Liver (tissue), 9 donors: ENCODE measurements around the gene POMC. TPM values are rescaled to one million over a fixed set of nuclear protein-coding genes. Genes with fewer than 3 reads are reported as not detected.

Source experiments
- DNase-seq: peaks from one replicate; pipeline ENCODE4 v3.0.0-alpha.2; 2017; ENCODE audit warnings: low spot score
- H3K27ac ChIP-seq, 2 donors: one replicate each; pipeline ENCODE4 v1.7.0; 2013; ENCODE audit warnings: inconsistent platforms in 2 of 2, low read length in 2 of 2, control low read depth in 1 of 2, low read depth in 1 of 2, mild to moderate bottlenecking in 1 of 2
- H3K27me3 ChIP-seq, 4 donors: one replicate each; pipeline versions ENCODE4 v1.6.1 to v1.7.0; 2013; ENCODE audit warnings: low read length in 3 of 4, inconsistent platforms in 1 of 4, mild to moderate bottlenecking in 1 of 4, moderate library complexity in 1 of 4; ENCODE audit not compliant: control insufficient read depth in 4 of 4, insufficient read depth in 4 of 4
- H3K36me3 ChIP-seq, 4 donors: one replicate each; pipeline versions ENCODE4 v1.6.1 to v1.7.0; 2013; ENCODE audit warnings: low read length in 3 of 4, mild to moderate bottlenecking in 3 of 4, low read depth in 1 of 4, moderate library complexity in 1 of 4; ENCODE audit not compliant: control insufficient read depth in 4 of 4, insufficient read depth in 3 of 4
- H3K4me1 ChIP-seq, 4 donors: one replicate each; pipeline versions ENCODE4 v1.6.1 to v1.7.0; 2013; ENCODE audit warnings: low read length in 3 of 4, mild to moderate bottlenecking in 3 of 4, moderate library complexity in 1 of 4; ENCODE audit not compliant: control insufficient read depth in 4 of 4, insufficient read depth in 4 of 4
- H3K4me3 ChIP-seq, 3 donors: one replicate each; pipeline versions ENCODE4 v1.6.1 to v1.7.0; 2013; ENCODE audit warnings: low read length in 3 of 3, control low read depth in 1 of 3, low read depth in 1 of 3, mild to moderate bottlenecking in 1 of 3
- H3K9ac ChIP-seq, 2 donors: one replicate each; pipeline ENCODE4 v1.7.0; 2013; ENCODE audit warnings: low read length in 2 of 2, mild to moderate bottlenecking in 2 of 2, moderate library complexity in 2 of 2, control low read depth in 1 of 2, low read depth in 1 of 2
- H3K9me3 ChIP-seq, 4 donors: one replicate each; pipeline versions ENCODE4 v1.6.1 to v1.7.0; 2013; ENCODE audit warnings: low read length in 3 of 4; ENCODE audit not compliant: control insufficient read depth in 4 of 4
- CTCF ChIP-seq: fragments of 150-350 bp; IDR thresholded peaks from 2 replicates; pipeline ENCODE4 v1.5.1; 2017; ENCODE audit warnings: improper control_type of control experiment, low read depth, low read length; ENCODE audit not compliant: missing input control
- EGR1 ChIP-seq, 2 donors: IDR thresholded peaks; 2 replicates each; pipeline ENCODE4 v1.6.1; 2016 to 2018; ENCODE audit warnings: antibody characterized with exemption in 2 of 2, low read depth in 2 of 2
- FOXA1 ChIP-seq: IDR thresholded peaks from 2 replicates; pipeline ENCODE4 v1.6.1; 2016; ENCODE audit warnings: antibody characterized with exemption
- FOXA2 ChIP-seq: IDR thresholded peaks from 2 replicates; pipeline ENCODE4 v1.6.1; 2016; ENCODE audit warnings: antibody characterized with exemption
- GABPA ChIP-seq, 2 donors: IDR thresholded peaks in 1 of 2; conservative IDR thresholded peaks in 1 of 2; 2 replicates each; pipeline ENCODE4 v1.6.1; 2016; ENCODE audit warnings: antibody characterized with exemption in 2 of 2, mild to moderate bottlenecking in 1 of 2, moderate library complexity in 1 of 2
- HNF4G ChIP-seq: IDR thresholded peaks from 2 replicates; pipeline ENCODE4 v1.6.1; 2016; ENCODE audit warnings: antibody characterized with exemption
- JUND ChIP-seq, 2 donors: IDR thresholded peaks; 2 replicates each; pipeline ENCODE4 v1.6.1; 2016; ENCODE audit warnings: antibody characterized with exemption in 2 of 2
- MAX ChIP-seq: IDR thresholded peaks from 2 replicates; pipeline ENCODE4 v1.6.1; 2016; ENCODE audit warnings: antibody characterized with exemption
- NR2F2 ChIP-seq: IDR thresholded peaks from 2 replicates; pipeline ENCODE4 v1.6.1; 2016; ENCODE audit warnings: antibody characterized with exemption
- RAD21 ChIP-seq, 2 donors: IDR thresholded peaks; 2 replicates each; pipeline ENCODE4 v1.6.1; 2016; ENCODE audit warnings: antibody characterized with exemption in 2 of 2, mild to moderate bottlenecking in 2 of 2
- RXRA ChIP-seq, 2 donors: IDR thresholded peaks; 2 replicates each; pipeline ENCODE4 v1.6.1; 2017 to 2018; ENCODE audit warnings: antibody characterized with exemption in 2 of 2, mild to moderate bottlenecking in 1 of 2
- SP1 ChIP-seq: IDR thresholded peaks from 2 replicates; pipeline ENCODE4 v1.6.1; 2018; ENCODE audit warnings: antibody characterized with exemption, mild to moderate bottlenecking
- TAF1 ChIP-seq: conservative IDR thresholded peaks from 2 replicates; pipeline ENCODE4 v1.6.1; 2016; ENCODE audit warnings: antibody characterized with exemption, mild to moderate bottlenecking
- WGBS: extraction: QIAGEN DNeasy Blood & Tissue Kit; methylation state at CpG from one replicate; pipeline ENCODE4 v1.1.7; 2013; 5-methylcytosine and 5-hydroxymethylcytosine counted together
- polyA plus RNA-seq, 2 donors: library from polyadenylated mRNA; stranded (reverse) in 1 of 2; unstranded in 1 of 2; fragments of 200-250 nt in 1 of 2; fragments of >200 nt in 1 of 2; fragmentation: Nextera tagmentation in 1 of 2; extraction: Ambion mirVana in 1 of 2; gene quantifications; one replicate each; pipeline versions ENCODE4 v1.2.1 to v1.2.3, GENCODE V29; 2013 to 2015
- total RNA-seq, 2 donors: library from RNA; depleted of rRNA; stranded (reverse); fragments of >200 nt; gene quantifications; one replicate each; pipeline ENCODE4 v1.2.3, GENCODE V29; 2014
- TF ChIP-seq, protein P1 (sequence below): IDR thresholded peaks from 2 replicates; pipeline ENCODE4 v1.6.1; 2016; ENCODE audit warnings: antibody characterized with exemption
- TF ChIP-seq, protein P2 (sequence below): IDR thresholded peaks from 2 replicates; pipeline ENCODE4 v1.6.1; 2016; ENCODE audit warnings: antibody characterized with exemption, mild to moderate bottlenecking
- TF ChIP-seq, protein P3 (sequence below): IDR thresholded peaks from 2 replicates; pipeline ENCODE4 v1.6.1; 2016; ENCODE audit warnings: antibody characterized with exemption
- donor health status: healthy.
- donor health status: healthy.
- donor health status: healthy.
- donor health status: healthy.
- donor health status: healthy.

The POMC gene
- total and polyA plus RNA-seq, 4 donors, result 0.67 to 7.8 (median 0.93) TPM

DNA sequence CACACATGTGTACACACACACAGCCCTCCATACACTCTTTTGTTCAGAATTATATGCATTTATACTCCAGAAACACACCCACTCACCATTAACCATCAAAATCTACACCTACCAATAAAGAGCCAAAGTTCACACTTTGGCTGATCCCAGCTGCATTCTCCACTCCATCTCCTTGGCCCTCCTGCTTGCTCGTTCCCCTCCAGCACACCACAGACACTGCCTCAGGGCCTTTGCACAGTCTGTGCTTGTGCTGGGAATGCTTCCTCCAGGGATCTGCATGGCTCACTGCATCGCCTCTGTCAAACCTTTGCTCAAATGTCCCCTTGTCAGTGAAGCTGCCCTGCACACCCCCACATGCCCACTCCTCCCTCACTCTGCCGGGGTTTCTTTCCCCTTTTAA lies 46.0 kb downstream of the POMC start:
- Histone ChIP-seq H3K4me3 (no peak overlapping the region), H3K9ac (no peak overlapping the region), H3K9me3 (no peaks in the 10 kb centered on the region), H3K36me3 (no peaks in the 10 kb centered on the region), H3K4me1 (no peaks in the 10 kb centered on the region), H3K27me3 (no peaks in the 10 kb centered on the region), H3K27ac (no peak overlapping the region)
- no peak for DNase-seq
- TF ChIP-seq FOXA1 (no peak), SP1 (no peak), RXRA (IDR thresholded peaks at IDR 0.05) (no peak), EGR1 (IDR thresholded peaks at IDR 0.05; ENCODE audit: low read depth in 2 of 2) (no peak), CTCF (no peak), NR2F2 (no peak), FOXA2 (no peak)
- TF ChIP-seq, protein P1, sequence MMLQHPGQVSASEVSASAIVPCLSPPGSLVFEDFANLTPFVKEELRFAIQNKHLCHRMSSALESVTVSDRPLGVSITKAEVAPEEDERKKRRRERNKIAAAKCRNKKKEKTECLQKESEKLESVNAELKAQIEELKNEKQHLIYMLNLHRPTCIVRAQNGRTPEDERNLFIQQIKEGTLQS, result no peak
- WGBS, result 97% methylated on average over 3 of the region's 3 CpGs

DNA sequence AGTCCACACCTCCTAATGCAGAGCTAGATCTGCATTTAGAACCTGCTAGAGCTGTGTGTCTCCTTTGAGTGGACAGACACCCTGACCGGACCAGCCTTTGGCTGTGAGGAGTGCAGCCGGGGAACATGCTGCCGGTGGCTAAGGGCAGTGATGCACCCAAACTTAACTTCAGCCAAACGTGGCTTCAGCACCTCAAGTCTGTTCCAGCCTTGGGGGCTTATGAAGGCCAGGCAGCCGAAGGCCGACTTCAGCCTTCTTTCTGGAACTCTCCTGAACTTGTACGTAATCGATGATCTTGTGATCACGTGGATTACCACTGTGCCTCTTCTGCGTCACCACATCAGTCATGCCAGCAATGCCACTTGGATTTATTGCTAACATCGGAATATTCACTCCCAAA lies 49.1 kb downstream of the POMC start:
- Histone ChIP-seq H3K27me3 (no peaks in the 10 kb centered on the region), H3K4me1 (no peaks in the 10 kb centered on the region), H3K9ac (no peak overlapping the region), H3K36me3 (no peaks in the 10 kb centered on the region), H3K27ac (no peak overlapping the region), H3K4me3 (no peak overlapping the region), H3K9me3 (no peaks in the 10 kb centered on the region)
- TF ChIP-seq MAX (no peak), HNF4G (no peak), JUND (IDR thresholded peaks at IDR 0.05) (no peak), GABPA (IDR thresholded peaks at IDR 0.05 in 1 of 2, conservative IDR thresholded peaks at IDR 0.05 in 1 of 2) (no peak), NR2F2 (no peak), TAF1 (no peak), FOXA1 (no peak), RAD21 (IDR thresholded peaks at IDR 0.05) (no peak)
- TF ChIP-seq, protein P2, sequence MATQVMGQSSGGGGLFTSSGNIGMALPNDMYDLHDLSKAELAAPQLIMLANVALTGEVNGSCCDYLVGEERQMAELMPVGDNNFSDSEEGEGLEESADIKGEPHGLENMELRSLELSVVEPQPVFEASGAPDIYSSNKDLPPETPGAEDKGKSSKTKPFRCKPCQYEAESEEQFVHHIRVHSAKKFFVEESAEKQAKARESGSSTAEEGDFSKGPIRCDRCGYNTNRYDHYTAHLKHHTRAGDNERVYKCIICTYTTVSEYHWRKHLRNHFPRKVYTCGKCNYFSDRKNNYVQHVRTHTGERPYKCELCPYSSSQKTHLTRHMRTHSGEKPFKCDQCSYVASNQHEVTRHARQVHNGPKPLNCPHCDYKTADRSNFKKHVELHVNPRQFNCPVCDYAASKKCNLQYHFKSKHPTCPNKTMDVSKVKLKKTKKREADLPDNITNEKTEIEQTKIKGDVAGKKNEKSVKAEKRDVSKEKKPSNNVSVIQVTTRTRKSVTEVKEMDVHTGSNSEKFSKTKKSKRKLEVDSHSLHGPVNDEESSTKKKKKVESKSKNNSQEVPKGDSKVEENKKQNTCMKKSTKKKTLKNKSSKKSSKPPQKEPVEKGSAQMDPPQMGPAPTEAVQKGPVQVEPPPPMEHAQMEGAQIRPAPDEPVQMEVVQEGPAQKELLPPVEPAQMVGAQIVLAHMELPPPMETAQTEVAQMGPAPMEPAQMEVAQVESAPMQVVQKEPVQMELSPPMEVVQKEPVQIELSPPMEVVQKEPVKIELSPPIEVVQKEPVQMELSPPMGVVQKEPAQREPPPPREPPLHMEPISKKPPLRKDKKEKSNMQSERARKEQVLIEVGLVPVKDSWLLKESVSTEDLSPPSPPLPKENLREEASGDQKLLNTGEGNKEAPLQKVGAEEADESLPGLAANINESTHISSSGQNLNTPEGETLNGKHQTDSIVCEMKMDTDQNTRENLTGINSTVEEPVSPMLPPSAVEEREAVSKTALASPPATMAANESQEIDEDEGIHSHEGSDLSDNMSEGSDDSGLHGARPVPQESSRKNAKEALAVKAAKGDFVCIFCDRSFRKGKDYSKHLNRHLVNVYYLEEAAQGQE, result no peak
- TF ChIP-seq, protein P3, sequence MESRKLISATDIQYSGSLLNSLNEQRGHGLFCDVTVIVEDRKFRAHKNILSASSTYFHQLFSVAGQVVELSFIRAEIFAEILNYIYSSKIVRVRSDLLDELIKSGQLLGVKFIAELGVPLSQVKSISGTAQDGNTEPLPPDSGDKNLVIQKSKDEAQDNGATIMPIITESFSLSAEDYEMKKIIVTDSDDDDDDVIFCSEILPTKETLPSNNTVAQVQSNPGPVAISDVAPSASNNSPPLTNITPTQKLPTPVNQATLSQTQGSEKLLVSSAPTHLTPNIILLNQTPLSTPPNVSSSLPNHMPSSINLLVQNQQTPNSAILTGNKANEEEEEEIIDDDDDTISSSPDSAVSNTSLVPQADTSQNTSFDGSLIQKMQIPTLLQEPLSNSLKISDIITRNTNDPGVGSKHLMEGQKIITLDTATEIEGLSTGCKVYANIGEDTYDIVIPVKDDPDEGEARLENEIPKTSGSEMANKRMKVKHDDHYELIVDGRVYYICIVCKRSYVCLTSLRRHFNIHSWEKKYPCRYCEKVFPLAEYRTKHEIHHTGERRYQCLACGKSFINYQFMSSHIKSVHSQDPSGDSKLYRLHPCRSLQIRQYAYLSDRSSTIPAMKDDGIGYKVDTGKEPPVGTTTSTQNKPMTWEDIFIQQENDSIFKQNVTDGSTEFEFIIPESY, result no peak
- no peak for DNase-seq
- 84% methylated on average over 11 of the region's 11 CpGs for WGBS
